Activated naive CD4-positive, alpha-beta T cell treated with anti-CD3 and anti-CD28 coated beads, Interleukin-2, amount 50 U/mL, for 24 hours (primary cell): ENCODE measurements around the gene STX8.

Source experiments
- H3K27ac Mint-ChIP-seq: one replicate; pipeline ENCODE4 v1.8.0; 2021; ENCODE audit warnings: mild to moderate bottlenecking, mixed read lengths
- H3K27me3 Mint-ChIP-seq: one replicate; pipeline ENCODE4 v1.8.0; 2021; ENCODE audit warnings: mixed read lengths
- H3K36me3 Mint-ChIP-seq: one replicate; pipeline ENCODE4 v1.8.0; 2021; ENCODE audit warnings: mixed read lengths
- H3K4me1 Mint-ChIP-seq: one replicate; pipeline ENCODE4 v1.8.0; 2021; ENCODE audit warnings: mixed read lengths
- H3K4me3 Mint-ChIP-seq: one replicate; pipeline ENCODE4 v1.8.0; 2021; ENCODE audit warnings: mild to moderate bottlenecking, mixed read lengths
- H3K9me3 Mint-ChIP-seq: one replicate; pipeline ENCODE4 v1.8.0; 2021; ENCODE audit warnings: mixed read lengths

STX8 gene

DNA sequence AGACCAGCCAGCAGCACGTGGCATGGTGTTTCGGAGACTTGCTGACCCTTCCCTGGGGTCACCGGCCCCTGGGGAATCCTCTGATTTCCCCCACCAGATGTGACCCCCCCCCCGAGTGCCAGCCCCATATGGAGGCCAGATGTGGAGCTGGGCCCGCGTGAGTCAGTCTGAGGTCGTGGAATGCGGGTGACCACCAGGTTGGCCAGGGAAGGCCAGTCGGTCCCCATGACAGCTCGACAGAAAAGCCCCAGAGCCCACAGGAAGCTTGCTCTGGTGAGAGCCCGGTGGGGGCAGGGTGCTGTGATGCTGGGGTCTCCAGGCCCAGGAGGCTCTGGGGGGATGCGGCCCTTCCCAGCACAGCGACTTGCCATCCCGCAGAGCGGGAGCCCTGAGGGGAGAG is 345.3 kb downstream of the STX8 start:
- peaks cover 3% of the 10 kb centered on the region for H3K27me3 Mint-ChIP-seq
- no peaks in the 10 kb centered on the region for H3K9me3 Mint-ChIP-seq
- no peaks in the 10 kb centered on the region for H3K36me3 Mint-ChIP-seq
- no peak overlapping the region for H3K27ac Mint-ChIP-seq
- no peak overlapping the region for H3K4me3 Mint-ChIP-seq
- no peaks in the 10 kb centered on the region for H3K4me1 Mint-ChIP-seq

DNA sequence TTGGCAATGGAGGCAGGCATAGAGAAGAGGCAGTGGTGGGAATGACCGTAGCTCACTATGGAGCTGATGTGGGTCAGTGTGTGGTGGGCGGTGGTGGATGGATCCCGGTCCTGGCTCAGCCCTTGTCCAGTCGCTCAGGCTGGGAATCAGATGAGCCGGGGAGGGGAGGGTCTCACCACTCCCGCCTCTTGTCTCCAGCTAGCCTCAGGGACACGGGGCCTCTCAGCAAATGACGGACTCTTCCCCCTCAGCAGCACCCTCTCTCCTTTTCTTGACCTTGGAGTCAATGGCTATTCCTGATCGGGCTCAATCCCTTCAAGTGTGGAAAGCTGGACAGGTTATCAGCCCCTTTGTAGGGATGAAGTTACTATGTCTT is 345.8 kb downstream of the STX8 start:
- H3K9me3 Mint-ChIP-seq = no peaks in the 10 kb centered on the region
- H3K27ac Mint-ChIP-seq = no peak overlapping the region

DNA sequence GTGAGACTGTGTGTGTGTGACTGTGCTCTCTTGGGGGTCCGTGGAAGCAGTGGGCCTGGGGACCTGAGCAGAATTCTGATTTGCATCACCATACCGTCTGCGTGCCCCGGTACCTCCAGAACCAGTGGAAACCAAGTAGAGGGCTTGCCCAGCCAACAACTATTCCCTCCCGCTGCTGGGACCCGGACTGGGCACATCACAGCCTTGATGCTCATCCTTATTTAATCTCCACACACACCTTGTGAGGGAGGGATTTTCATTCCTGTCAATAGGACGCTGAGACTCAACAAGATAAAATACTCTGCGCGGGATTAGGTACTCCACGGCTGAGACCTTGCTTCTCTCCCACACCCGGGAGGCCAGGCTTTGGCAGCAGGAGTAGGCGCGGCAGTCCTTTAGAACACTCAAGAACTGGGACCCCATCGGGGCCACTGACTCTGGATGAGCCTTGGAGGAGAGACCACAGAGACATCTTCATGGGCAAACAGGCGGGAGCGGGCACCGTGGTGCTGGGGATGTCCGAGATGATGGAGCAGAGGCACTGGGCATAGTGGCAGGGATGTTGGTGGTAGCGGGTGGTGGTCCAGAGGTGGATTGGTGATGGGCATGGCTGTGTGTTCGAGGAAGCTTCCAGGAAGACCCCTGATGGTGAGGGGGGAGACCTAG is 346.3 kb downstream of the STX8 start:
- no peak overlapping the region for H3K27ac Mint-ChIP-seq
- no peaks in the 10 kb centered on the region for H3K36me3 Mint-ChIP-seq
- no peaks in the 10 kb centered on the region for H3K9me3 Mint-ChIP-seq
- H3K27me3 Mint-ChIP-seq = peaks cover 3% of the 10 kb centered on the region
- no peaks in the 10 kb centered on the region for H3K4me1 Mint-ChIP-seq
- H3K4me3 Mint-ChIP-seq = no peak overlapping the region

More for the DNA sequence above, 345.8 kb downstream of the STX8 start:
- Mint-ChIP-seq H3K4me1 (no peaks in the 10 kb centered on the region), H3K4me3 (no peak overlapping the region), H3K27me3 (peaks cover 3% of the 10 kb centered on the region), H3K36me3 (no peaks in the 10 kb centered on the region)

DNA sequence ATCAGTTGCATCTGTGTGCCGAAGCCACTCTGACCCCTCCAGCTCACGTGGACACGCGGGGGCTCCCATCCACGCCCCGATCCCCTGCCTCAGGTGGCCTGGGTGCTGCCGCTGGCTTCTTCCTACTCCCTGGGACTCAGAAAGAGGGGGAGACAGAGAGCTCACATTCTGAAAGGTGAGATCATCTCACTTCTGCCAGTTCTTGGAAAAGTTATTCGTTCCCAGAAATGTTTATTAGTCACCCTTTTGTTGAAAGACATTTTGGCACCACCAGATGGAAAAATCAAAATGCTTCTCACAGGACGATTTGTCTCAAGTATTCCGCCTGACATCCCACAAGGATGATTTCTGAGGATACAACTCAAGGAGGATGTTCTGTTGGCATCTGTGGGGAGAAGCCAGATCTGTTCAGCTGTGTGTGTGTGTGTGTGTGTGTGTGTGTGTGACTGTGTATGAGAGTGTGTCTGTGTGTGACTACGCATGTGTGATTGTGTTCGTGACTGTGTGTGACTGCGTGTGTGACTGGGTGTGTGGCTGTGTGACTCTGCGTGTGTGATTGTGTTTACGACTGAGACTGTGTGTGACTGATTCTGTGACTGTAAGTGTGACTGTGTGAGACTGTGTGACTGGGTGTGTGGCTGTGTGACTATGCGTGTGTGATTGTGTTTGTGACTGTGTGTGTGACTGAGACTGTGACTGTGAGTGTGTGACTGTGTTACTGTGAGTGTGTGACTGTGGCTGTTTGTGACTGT is 347.0 kb downstream of the STX8 start:
- Mint-ChIP-seq H3K4me1 (no peaks in the 10 kb centered on the region), H3K27me3 (peaks cover 2% of the 10 kb centered on the region), H3K36me3 (no peaks in the 10 kb centered on the region), H3K27ac (no peak overlapping the region), H3K4me3 (no peak overlapping the region), H3K9me3 (no peaks in the 10 kb centered on the region)

DNA sequence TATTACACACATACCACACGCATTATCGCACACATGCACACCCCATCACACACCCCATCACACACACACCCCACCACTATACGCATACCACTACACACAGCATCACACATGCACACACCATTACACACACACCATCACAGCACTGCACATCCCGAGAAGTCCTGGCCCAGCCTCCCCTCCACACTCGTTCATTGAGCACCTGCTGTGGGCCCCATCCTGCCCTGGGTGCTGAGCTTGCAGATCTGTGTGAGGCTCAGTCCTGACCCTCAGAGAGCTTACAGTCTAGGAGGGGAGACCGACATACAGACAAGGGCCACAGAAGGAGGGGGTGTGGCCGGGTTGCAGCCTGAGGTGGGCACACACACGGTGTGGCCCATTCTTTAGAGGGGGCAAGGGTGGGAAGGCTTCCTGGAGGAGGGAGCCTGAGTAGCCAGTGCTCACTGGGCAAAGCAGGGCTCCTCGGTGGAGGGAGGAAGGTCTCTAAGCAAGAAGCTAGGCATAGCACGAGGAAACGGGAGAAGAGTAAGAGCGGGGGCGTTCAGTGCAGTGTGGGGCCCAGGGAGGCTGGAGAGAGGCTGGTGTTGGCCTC is 347.7 kb downstream of the STX8 start:
- H3K4me1 Mint-ChIP-seq = no peaks in the 10 kb centered on the region
- H3K27ac Mint-ChIP-seq = no peak overlapping the region
- no peak overlapping the region for H3K4me3 Mint-ChIP-seq
- no peaks in the 10 kb centered on the region for H3K9me3 Mint-ChIP-seq
- no peaks in the 10 kb centered on the region for H3K27me3 Mint-ChIP-seq
- no peaks in the 10 kb centered on the region for H3K36me3 Mint-ChIP-seq

DNA sequence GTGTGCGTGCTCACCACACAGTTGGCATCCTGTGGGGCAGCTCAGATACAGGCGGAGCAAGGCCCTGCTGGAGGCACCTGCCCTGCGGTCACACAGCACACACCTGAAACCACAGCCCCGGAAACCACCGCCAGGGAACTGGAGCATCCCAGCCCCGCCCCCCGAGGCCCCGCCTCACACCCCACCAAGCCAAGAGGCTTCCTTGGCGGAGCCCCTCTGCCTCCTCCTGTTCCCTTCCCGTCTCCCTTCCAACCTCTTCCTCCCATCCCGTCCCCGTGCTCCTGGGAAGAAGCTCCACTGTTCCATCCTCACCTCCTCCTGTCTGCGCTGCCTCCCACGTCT is 348.9 kb downstream of the STX8 start:
- H3K4me3 Mint-ChIP-seq = no peak overlapping the region

DNA sequence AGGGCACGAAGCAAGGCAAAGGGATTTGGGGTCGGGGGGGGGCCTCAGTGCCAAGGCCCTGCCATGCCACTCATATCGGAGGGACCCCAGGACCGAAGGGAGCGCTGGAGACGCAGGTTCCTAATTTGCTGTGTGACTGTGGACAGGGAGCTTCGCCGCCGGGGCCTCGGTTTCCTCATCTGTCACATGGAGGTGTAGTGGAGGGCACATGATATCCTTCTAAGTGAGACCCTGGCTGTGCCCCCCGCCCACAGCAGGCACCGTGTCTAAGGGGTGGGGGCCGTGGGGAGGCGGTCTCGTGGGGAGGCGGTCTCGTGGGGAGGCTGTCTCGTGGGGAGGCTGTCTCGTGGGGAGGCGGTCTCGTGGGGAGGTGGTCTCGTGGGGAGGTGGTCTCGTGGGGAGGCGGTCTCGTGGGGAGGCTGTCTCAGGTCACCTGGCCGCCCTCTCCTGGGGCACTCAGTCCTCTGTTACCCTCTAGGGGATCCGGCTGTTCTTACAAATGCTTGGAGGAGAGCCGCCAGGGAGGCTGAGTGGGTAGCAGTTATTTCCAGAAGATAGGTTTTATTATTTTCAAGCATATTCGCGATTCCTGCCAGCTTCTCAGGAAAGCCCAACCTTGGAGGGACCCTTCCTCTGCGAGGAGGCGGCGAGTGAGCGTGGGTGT is 349.4 kb downstream of the STX8 start:
- H3K9me3 Mint-ChIP-seq = no peaks in the 10 kb centered on the region
- H3K27ac Mint-ChIP-seq = no peak overlapping the region

More for the DNA sequence above, 348.9 kb downstream of the STX8 start:
- Mint-ChIP-seq H3K27ac (no peak overlapping the region), H3K4me1 (no peaks in the 10 kb centered on the region), H3K9me3 (no peaks in the 10 kb centered on the region), H3K27me3 (no peaks in the 10 kb centered on the region), H3K36me3 (no peaks in the 10 kb centered on the region)

DNA sequence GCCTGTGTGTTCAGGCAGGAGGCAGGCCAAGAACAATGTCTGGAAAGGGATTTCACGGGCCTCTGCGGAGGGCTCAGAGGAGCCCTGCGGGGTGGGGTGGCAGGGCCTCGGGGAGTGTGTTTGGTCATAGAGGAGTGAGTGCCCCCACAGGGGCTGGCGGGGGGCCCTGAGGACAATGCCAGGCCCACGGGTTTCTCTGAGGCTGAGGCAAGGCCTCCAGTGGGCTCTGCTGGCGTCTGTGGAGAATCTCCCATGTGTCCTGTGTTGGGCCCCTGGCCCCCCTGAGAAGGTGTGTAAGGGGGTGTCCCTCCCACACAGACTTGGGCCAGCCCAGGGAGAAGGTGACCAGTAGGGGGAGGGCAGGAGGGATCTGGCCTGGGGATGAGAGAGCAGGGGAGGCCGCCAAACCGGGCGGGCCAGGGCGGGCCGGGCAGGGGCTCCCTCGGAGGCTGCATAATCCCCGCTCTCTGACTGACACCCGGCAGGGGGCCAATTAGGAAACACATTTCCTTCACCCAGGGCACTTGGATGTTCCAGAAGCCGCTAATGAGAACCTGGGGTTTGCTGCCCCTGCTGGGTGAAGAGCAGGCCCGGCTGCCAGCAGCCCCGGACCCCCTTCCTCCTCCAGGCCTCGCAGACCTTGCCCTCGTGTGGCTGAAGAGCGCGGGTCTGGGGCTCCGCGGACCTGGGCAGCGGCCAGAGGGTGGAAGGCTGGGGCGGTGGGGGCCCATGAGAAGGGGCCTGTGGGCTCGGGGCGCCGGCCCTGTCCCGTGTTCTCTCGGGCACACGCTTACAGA is 350.1 kb downstream of the STX8 start:
- Mint-ChIP-seq H3K4me3 (no peak overlapping the region), H3K9me3 (no peaks in the 10 kb centered on the region), H3K36me3 (no peaks in the 10 kb centered on the region), H3K4me1 (no peaks in the 10 kb centered on the region), H3K27me3 (no peaks in the 10 kb centered on the region), H3K27ac (no peak overlapping the region)

More for the DNA sequence above, 349.4 kb downstream of the STX8 start:
- Mint-ChIP-seq H3K4me1 (no peaks in the 10 kb centered on the region), H3K36me3 (no peaks in the 10 kb centered on the region), H3K4me3 (no peak overlapping the region), H3K27me3 (no peaks in the 10 kb centered on the region)

DNA sequence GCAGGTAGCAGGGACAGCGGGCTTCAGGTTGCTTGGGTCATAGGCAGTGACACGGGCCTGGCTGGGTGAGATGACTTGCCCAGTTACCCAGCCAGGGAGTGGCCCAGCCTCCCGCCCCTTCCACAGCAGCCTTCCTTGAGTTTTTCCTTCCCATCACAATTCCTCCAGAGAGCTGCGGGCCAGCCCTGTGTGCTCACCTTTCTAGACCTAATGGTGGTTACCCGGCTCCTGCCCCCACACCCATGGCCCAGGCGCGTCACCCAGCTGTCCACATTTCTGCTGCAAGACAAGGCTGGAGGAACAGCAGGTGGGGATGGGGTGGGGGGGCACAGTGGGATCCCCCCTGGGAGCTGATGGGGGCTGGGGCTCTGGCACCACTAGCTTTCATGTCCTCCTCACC is 351.1 kb downstream of the STX8 start:
- peak overlapping the region; percentile 46 for H3K27ac Mint-ChIP-seq

DNA sequence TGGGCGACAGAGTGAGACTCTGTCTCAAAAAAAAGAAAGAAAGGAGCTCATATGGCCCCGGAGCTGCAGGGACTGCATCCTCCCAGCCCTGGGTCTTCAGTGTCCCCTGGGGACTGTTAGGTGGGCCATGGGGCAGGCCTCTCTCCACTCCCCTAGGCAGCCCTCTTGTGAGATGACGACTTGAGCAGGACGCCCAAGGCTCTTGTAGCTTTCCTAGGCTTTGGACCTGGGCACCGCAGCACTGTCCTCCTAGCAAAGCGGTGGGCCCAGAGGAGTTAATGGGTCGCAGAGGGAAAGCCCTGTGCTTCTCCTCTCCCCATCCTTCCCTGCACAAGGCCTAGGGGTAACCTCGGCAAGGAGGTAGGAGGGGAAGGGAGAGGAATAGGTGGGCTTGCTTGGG is 352.1 kb downstream of the STX8 start:
- Mint-ChIP-seq H3K36me3 (no peaks in the 10 kb centered on the region), H3K4me1 (no peaks in the 10 kb centered on the region), H3K9me3 (no peaks in the 10 kb centered on the region), H3K27me3 (no peaks in the 10 kb centered on the region), H3K4me3 (no peak overlapping the region), H3K27ac (no peak overlapping the region)

More for the DNA sequence above, 351.1 kb downstream of the STX8 start:
- Mint-ChIP-seq H3K4me1 (no peaks in the 10 kb centered on the region), H3K9me3 (no peaks in the 10 kb centered on the region), H3K27me3 (no peaks in the 10 kb centered on the region), H3K4me3 (no peak overlapping the region), H3K36me3 (no peaks in the 10 kb centered on the region)

DNA sequence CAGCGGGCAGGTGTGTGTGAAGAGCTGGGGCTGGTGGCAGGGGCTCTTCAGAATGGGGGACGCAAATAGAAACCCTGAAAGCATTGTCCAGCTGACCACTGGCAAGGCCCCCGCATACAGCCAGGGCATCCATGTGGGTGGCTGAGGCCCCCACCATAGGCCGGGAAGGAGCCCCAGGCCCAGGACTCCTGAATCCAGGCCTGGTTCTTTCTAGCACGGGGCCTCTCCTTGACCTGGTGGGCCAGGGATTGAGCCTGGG is 353.8 kb downstream of the STX8 start:
- Mint-ChIP-seq H3K27ac (no peak overlapping the region), H3K36me3 (peaks cover 2% of the 10 kb centered on the region), H3K9me3 (no peaks in the 10 kb centered on the region), H3K27me3 (no peaks in the 10 kb centered on the region), H3K4me3 (no peak overlapping the region), H3K4me1 (no peaks in the 10 kb centered on the region)

DNA sequence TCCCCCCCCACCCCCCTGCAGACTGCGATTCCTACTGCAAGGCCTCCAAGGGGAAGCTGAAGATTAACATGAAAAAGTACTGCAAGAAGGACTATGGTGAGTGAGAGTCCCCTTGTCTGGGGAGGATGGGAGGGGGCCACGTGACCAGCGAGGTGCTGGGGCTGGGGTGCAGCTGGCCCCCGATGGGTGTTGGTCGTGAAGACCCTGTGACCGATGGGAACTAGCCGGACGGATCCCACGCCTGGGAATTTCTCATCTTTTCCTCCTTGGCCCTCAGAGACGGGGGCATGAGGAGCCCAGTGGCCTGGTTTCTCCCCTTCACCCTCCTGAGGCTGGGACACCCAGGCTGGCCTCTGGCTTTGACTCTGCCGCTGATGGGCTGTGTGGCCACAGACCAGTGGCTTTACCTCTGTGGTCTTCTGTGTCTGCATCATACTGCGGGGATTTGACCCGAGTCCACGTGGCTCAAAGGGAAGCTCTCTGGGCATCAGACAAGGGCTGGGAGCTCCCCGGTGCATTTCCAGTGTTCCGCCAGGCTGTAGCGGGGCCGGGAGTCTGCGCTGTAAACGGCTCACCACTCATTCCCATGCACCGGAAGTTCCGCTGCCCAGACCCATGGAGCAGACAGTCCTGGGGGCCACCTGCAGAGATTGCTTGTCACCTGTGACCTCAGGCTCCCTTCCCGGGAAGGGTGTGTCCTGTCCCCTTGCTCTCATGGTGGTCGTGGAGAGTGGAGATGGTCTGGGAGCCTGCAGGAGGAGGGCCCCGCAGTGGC is 354.3 kb downstream of the STX8 start:
- no peak overlapping the region for H3K27ac Mint-ChIP-seq

DNA sequence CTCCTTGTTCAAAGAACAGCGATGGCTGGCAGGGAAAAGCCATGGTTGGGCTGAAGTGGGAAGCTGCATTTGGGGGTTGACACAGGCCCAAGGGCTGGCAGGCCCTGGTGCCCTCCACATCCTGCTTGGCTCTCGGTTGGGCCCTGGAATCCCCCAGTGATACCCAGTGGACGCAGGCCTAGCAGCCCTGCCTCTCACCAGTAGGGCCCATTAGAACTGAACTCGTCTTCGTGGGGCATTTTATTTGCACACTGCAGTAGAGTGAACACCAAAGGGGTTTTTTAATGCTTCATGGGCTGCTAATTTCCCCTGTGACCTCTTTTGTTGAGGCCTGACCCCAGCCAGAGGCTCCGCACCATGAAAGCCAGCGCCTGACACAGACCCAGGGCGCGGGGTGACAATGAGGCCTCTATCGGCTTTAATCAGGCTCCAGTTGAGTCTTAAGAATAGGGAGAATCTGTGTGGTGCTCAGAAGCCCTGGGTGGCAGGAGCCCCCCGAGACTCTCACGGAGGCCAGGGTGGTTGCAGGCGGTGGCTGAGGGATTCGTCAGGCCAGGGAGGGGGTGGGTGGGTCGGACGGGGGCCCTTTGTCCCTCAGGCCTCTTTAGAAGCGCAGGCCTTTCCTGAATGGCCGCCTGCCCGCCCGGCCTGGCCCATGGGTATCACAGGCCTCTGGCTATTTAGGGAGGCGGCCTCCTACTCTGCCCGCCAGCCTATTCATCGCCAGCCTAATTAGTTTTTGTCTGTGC is 355.0 kb downstream of the STX8 start:
- H3K27me3 Mint-ChIP-seq = no peaks in the 10 kb centered on the region
- H3K4me1 Mint-ChIP-seq = no peaks in the 10 kb centered on the region
- H3K36me3 Mint-ChIP-seq = peaks cover 2% of the 10 kb centered on the region
- H3K4me3 Mint-ChIP-seq = no peak overlapping the region
- H3K9me3 Mint-ChIP-seq = peaks cover 3% of the 10 kb centered on the region
- H3K27ac Mint-ChIP-seq = no peak overlapping the region

More for the DNA sequence above, 354.3 kb downstream of the STX8 start:
- H3K4me3 Mint-ChIP-seq = no peak overlapping the region
- no peaks in the 10 kb centered on the region for H3K4me1 Mint-ChIP-seq
- peaks cover 2% of the 10 kb centered on the region for H3K36me3 Mint-ChIP-seq
- H3K27me3 Mint-ChIP-seq = no peaks in the 10 kb centered on the region
- H3K9me3 Mint-ChIP-seq = no peaks in the 10 kb centered on the region

DNA sequence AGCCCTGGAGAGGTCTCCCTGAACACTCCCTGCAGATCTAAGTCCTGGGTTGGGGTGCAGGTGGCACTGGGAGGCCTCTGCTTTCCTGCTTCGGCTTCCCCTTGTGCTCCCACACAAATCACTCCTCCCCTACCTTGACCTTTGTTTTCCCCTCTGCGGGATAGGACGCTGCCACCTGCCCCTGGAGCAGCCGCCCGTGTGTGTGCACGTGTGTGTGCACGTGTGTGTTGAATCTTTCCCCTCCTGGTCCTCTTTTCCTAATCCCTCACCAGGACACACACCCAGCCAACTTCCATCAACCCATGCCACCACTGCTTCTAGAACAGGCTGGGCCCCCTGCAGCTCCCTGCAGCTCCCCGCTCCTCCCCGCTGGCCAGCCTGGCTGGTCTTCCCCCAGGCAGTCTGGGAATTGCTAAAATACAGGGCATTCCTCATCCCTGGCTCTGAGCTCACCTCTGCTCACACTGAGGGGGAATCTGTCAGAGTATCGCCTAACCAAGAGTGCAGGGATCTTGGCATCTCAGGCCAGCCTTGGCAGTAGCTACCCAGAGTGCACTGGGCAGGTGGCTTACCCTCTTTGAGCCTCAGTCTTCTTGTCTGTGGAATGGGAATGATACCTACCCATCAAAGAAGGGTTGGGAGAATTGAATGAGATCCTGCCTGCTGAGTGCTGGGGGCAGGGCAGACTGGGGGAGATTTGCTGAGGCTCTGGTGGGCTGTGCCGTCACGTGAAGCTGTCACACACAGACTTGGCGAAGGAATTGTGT is 355.8 kb downstream of the STX8 start:
- H3K4me3 Mint-ChIP-seq = no peak overlapping the region
- peaks cover 5% of the 10 kb centered on the region for H3K36me3 Mint-ChIP-seq
- H3K27ac Mint-ChIP-seq = no peak overlapping the region
- H3K27me3 Mint-ChIP-seq = no peaks in the 10 kb centered on the region
- H3K4me1 Mint-ChIP-seq = no peaks in the 10 kb centered on the region
- H3K9me3 Mint-ChIP-seq = peaks cover 10% of the 10 kb centered on the region
